GM12878 (cell line): Measurements from ENCODE around the gene UBAP1. TPM values are rescaled to one million over a fixed set of nuclear protein-coding genes. Genes with fewer than 3 reads are reported as not detected.

Source experiments
- DPF2 ChIP-seq: fragments of 450-650 bp; IDR thresholded peaks from 2 replicates; pipeline ENCODE4 v1.6.1; 2017; ENCODE audit warnings: mild to moderate bottlenecking
- FOXK2 ChIP-seq: fragments of 450-650 bp; IDR thresholded peaks from 2 replicates; pipeline ENCODE4 v1.6.1; 2017; ENCODE audit warnings: mild to moderate bottlenecking, moderate library complexity
- KDM1A ChIP-seq: fragments of 200-600 bp; sonication (generic); IDR thresholded peaks from 2 replicates; pipeline ENCODE4 v1.6.1; 2016; ENCODE audit warnings: borderline replicate concordance
- NFYB ChIP-seq: IDR thresholded peaks from 2 replicates; pipeline ENCODE4 v1.6.1; 2011; ENCODE audit warnings: low read depth, mild to moderate bottlenecking, low read length, improper control_type of control experiment, moderate library complexity; ENCODE audit not compliant: insufficient read depth
- NR2C1 ChIP-seq: fragments of 450-650 bp; IDR thresholded peaks from 2 replicates; pipeline ENCODE4 v1.6.1; 2017; ENCODE audit warnings: antibody characterized with exemption, mild to moderate bottlenecking, moderate library complexity
- RAD51 ChIP-seq: fragments of 450-650 bp; IDR thresholded peaks from 2 replicates; pipeline ENCODE4 v1.6.1; 2016; ENCODE audit warnings: moderate library complexity, mild to moderate bottlenecking, inconsistent platforms
- SIX5 ChIP-seq: IDR thresholded peaks from 2 replicates; pipeline ENCODE4 v1.6.1; 2011; ENCODE audit warnings: mild to moderate bottlenecking, low read depth, low read length, moderate library complexity; ENCODE audit not compliant: severe bottlenecking
- SMARCA5 ChIP-seq: fragments of 450-650 bp; IDR thresholded peaks from 2 replicates; pipeline ENCODE4 v1.6.1; 2017; ENCODE audit warnings: mild to moderate bottlenecking
- SP1 ChIP-seq: IDR thresholded peaks from one replicate; pipeline ENCODE4 v1.6.1; 2011; ENCODE audit warnings: low read depth, low read length
- SREBF2 ChIP-seq: IDR thresholded peaks from 2 replicates; pipeline ENCODE4 v1.6.1; 2012; ENCODE audit warnings: mild to moderate bottlenecking, low read length
- TARDBP ChIP-seq: IDR thresholded peaks from 2 replicates; pipeline ENCODE4 v1.6.1; 2016; ENCODE audit warnings: borderline replicate concordance
- USF2 ChIP-seq: IDR thresholded peaks from 2 replicates; pipeline ENCODE4 v1.6.1; 2011; ENCODE audit warnings: low read depth, low read length, improper control_type of control experiment, borderline replicate concordance
- YY1 ChIP-seq: IDR thresholded peaks from 2 replicates; pipeline ENCODE4 v1.6.1; 2011; ENCODE audit warnings: low read depth, mild to moderate bottlenecking, low read length
- ZNF384 ChIP-seq: IDR thresholded peaks from 2 replicates; pipeline ENCODE4 v1.6.1; 2012; ENCODE audit warnings: low read depth, mild to moderate bottlenecking, low read length, improper control_type of control experiment, borderline replicate concordance
- ZNF622 ChIP-seq: fragments of 450-650 bp; IDR thresholded peaks from 2 replicates; pipeline ENCODE4 v1.6.1; 2017; ENCODE audit warnings: mild to moderate bottlenecking, inconsistent platforms
- polyA plus RNA-seq, 11 experiments: library from polyadenylated mRNA; depleted of rRNA in 4 of 11; unstranded in 6 of 11; stranded (reverse) in 5 of 11; fragments of >200 nt; fragmentation: Nextera tagmentation in 4 of 11; fragmentation: Illumina TruSeq in 1 of 11; extraction: Ambion mirVana in 4 of 11; extraction: Trizol in 1 of 11; gene quantifications; 1 replicate in 1 of 11; 2 replicates in 10 of 11; pipeline versions ENCODE4 v1.2.1 to v1.2.3, GENCODE V29; 2011 to 2016; ENCODE audit warnings: inconsistent platforms in 2 of 11, missing spikeins in 2 of 11, low read depth in 1 of 11
- total RNA-seq, 4 experiments: library from RNA; depleted of rRNA in 3 of 4; stranded (reverse); fragments of >200 nt in 3 of 4; fragmentation: Illumina TruSeq in 1 of 4; extraction: Trizol in 1 of 4; gene quantifications; 2 replicates each; pipeline versions ENCODE4 v1.2.1 to v1.2.3, GENCODE V29; 2013 to 2021
- TF ChIP-seq, protein P1 (sequence below): fragments of 450-650 bp; IDR thresholded peaks from 2 replicates; pipeline ENCODE4 v1.6.1; 2017; ENCODE audit warnings: borderline replicate concordance
- TF ChIP-seq, protein P2 (sequence below): fragments of 450-650 bp; formaldehyde crosslinking; IDR thresholded peaks from 2 replicates; pipeline ENCODE4 v1.4.0; 2022; ENCODE audit warnings: mild to moderate bottlenecking, moderate library complexity
- TF ChIP-seq, protein P3 (sequence below): IDR thresholded peaks from 2 replicates; pipeline ENCODE4 v1.6.1; 2012; ENCODE audit warnings: mild to moderate bottlenecking, low read depth, low read length
- TF ChIP-seq, protein P4 (sequence below): IDR thresholded peaks from 2 replicates; pipeline ENCODE4 v1.6.1; 2011; ENCODE audit warnings: mild to moderate bottlenecking, low read depth, low read length, moderate library complexity; ENCODE audit not compliant: insufficient replicate concordance

Gene UBAP1
- total and polyA plus RNA-seq, 10 of the 15 experiments (the other 5 are each of a cell fraction or from before 2014, with no cell fraction given): 2.1 to 47.9 (median 27.2) TPM

GRCh38 chr9:34178436-34179212 lies at the start of gene UBAP1 (continued):
- TF ChIP-seq, protein P1, sequence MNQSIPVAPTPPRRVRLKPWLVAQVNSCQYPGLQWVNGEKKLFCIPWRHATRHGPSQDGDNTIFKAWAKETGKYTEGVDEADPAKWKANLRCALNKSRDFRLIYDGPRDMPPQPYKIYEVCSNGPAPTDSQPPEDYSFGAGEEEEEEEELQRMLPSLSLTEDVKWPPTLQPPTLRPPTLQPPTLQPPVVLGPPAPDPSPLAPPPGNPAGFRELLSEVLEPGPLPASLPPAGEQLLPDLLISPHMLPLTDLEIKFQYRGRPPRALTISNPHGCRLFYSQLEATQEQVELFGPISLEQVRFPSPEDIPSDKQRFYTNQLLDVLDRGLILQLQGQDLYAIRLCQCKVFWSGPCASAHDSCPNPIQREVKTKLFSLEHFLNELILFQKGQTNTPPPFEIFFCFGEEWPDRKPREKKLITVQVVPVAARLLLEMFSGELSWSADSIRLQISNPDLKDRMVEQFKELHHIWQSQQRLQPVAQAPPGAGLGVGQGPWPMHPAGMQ: no peak
- TF ChIP-seq, protein P2, sequence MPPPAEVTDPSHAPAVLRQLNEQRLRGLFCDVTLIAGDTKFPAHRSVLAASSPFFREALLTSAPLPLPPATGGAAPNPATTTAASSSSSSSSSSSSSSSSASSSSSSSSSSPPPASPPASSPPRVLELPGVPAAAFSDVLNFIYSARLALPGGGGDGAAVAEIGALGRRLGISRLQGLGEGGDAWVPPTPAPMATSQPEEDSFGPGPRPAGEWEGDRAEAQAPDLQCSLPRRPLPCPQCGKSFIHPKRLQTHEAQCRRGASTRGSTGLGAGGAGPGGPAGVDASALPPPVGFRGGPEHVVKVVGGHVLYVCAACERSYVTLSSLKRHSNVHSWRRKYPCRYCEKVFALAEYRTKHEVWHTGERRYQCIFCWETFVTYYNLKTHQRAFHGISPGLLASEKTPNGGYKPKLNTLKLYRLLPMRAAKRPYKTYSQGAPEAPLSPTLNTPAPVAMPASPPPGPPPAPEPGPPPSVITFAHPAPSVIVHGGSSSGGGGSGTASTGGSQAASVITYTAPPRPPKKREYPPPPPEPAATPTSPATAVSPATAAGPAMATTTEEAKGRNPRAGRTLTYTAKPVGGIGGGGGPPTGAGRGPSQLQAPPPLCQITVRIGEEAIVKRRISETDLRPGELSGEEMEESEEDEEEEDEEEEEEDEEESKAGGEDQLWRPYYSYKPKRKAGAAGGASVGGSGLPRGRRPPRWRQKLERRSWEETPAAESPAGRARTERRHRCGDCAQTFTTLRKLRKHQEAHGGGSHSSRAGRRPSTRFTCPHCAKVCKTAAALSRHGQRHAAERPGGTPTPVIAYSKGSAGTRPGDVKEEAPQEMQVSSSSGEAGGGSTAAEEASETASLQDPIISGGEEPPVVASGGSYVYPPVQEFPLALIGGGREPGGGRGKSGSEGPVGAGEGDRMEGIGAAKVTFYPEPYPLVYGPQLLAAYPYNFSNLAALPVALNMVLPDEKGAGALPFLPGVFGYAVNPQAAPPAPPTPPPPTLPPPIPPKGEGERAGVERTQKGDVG (CRISPR knock-in tag): no peak
- TF ChIP-seq DPF2: no peak
- TF ChIP-seq, protein P3, sequence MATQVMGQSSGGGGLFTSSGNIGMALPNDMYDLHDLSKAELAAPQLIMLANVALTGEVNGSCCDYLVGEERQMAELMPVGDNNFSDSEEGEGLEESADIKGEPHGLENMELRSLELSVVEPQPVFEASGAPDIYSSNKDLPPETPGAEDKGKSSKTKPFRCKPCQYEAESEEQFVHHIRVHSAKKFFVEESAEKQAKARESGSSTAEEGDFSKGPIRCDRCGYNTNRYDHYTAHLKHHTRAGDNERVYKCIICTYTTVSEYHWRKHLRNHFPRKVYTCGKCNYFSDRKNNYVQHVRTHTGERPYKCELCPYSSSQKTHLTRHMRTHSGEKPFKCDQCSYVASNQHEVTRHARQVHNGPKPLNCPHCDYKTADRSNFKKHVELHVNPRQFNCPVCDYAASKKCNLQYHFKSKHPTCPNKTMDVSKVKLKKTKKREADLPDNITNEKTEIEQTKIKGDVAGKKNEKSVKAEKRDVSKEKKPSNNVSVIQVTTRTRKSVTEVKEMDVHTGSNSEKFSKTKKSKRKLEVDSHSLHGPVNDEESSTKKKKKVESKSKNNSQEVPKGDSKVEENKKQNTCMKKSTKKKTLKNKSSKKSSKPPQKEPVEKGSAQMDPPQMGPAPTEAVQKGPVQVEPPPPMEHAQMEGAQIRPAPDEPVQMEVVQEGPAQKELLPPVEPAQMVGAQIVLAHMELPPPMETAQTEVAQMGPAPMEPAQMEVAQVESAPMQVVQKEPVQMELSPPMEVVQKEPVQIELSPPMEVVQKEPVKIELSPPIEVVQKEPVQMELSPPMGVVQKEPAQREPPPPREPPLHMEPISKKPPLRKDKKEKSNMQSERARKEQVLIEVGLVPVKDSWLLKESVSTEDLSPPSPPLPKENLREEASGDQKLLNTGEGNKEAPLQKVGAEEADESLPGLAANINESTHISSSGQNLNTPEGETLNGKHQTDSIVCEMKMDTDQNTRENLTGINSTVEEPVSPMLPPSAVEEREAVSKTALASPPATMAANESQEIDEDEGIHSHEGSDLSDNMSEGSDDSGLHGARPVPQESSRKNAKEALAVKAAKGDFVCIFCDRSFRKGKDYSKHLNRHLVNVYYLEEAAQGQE: no peak
- TF ChIP-seq ZNF384: no peak
- TF ChIP-seq KDM1A: no peak
- no peak for TF ChIP-seq SREBF2
- TF ChIP-seq YY1: peak; percentile 98
- TF ChIP-seq FOXK2: no peak
- TF ChIP-seq USF2: no peak
- TF ChIP-seq SIX5: no peak
- no peak for TF ChIP-seq ZNF622
- no peak for TF ChIP-seq NR2C1
- TF ChIP-seq SMARCA5: no peak; the same call in 1 of the 2 replicates
- TF ChIP-seq RAD51: 0 out of 2 replicates have a peak, but pooled peaks have one; percentile 13
- TF ChIP-seq TARDBP: no peak
- TF ChIP-seq SP1: no peak
- peak; percentile 59; the same call in 1 of the 2 replicates for TF ChIP-seq NFYB
- TF ChIP-seq, protein P4, sequence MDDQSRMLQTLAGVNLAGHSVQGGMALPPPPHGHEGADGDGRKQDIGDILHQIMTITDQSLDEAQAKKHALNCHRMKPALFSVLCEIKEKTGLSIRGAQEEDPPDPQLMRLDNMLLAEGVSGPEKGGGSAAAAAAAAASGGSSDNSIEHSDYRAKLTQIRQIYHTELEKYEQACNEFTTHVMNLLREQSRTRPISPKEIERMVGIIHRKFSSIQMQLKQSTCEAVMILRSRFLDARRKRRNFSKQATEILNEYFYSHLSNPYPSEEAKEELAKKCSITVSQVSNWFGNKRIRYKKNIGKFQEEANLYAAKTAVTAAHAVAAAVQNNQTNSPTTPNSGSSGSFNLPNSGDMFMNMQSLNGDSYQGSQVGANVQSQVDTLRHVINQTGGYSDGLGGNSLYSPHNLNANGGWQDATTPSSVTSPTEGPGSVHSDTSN: no peak
